K562 (cell line): ENCODE data around the gene SDK1. TPM values are rescaled to one million over a fixed set of nuclear protein-coding genes. Genes with fewer than 3 reads are reported as not detected.

Experiments
- ATAC-seq: fragments of 200-7000 bp; cut with Tn5 transposase; 3 replicates; pipeline ENCODE4 v1.9.1; 2020; ENCODE audit warnings: moderate library complexity
- BruUV-seq: library from RNA; stranded (reverse); fragments of 400-500 nt; replicated peaks from 2 replicates; lab custom pipeline; 2021; lab: Mats Ljungman, UMichigan
- CTCF ChIA-PET: fragments of 300-600 bp; formaldehyde crosslinking; extraction: SDS; loops from one replicate; lab custom pipeline; 2021; ENCODE audit warnings: low intra/inter-chr PET ratio; lab: Yijun Ruan, JAX
- POLR2A ChIA-PET: fragments of 300-600, 350-650 bp; sonication (Branson Sonifier 250); formaldehyde crosslinking; extraction: SDS; loops from one replicate; lab custom pipeline; 2021; ENCODE audit warnings: antibody characterized with exemption, inconsistent platforms; lab: Yijun Ruan, JAX
- DNase-seq, 4 experiments: peaks; one replicate each; pipeline versions ENCODE4 v3.0.0 to v3.0.0-alpha.2; 2011 to 2018; ENCODE audit warnings: low spot score in 3 of 4, mixed read lengths in 3 of 4; ENCODE audit errors: extremely low read depth in 1 of 4
- FAIRE-seq: peaks from 2 replicates; lab custom pipeline; 2011; peaks lifted over from hg19 to GRCh38; lab: Jason Lieb, UNC
- H2AFZ ChIP-seq: 2 replicates; pipeline ENCODE4 v1.6.0; 2011; ENCODE audit warnings: low read depth, low read length, control low read depth, inconsistent platforms
- H3K27ac ChIP-seq: fragments of 200-600 bp; 3 replicates; pipeline ENCODE4 v1.8.0; 2011; ENCODE audit warnings: low read depth, mild to moderate bottlenecking, control low read depth, inconsistent platforms, low read length, moderate library complexity, mixed read lengths; ENCODE audit errors: extremely low read depth
- H3K27me3 ChIP-seq, 2 experiments: fragments of 300-600 bp in 1 of 2; 2 replicates in 1 of 2; 3 replicates in 1 of 2; pipeline versions ENCODE4 v1.6.0 to v1.8.0; 2011; ENCODE audit warnings: inconsistent platforms in 2 of 2, low read length in 2 of 2, mild to moderate bottlenecking in 1 of 2, mixed read lengths in 1 of 2, moderate library complexity in 1 of 2; ENCODE audit not compliant: control insufficient read depth in 2 of 2, insufficient read depth in 2 of 2
- H3K36me3 ChIP-seq: fragments of 300-600 bp; 3 replicates; pipeline ENCODE4 v1.8.0; 2011; ENCODE audit warnings: mild to moderate bottlenecking, low read length, inconsistent platforms; ENCODE audit not compliant: control insufficient read depth, insufficient read depth
- H3K4me1 ChIP-seq, 2 experiments: fragments of 200-600 bp in 1 of 2; replicated peaks in 1 of 2; 2 replicates in 1 of 2; 3 replicates in 1 of 2; pipeline versions ENCODE4 v1.5.1 to v1.8.0; 2011; ENCODE audit warnings: inconsistent platforms in 2 of 2, low read length in 2 of 2, mild to moderate bottlenecking in 1 of 2, mixed read lengths in 1 of 2, moderate library complexity in 1 of 2; ENCODE audit not compliant: control insufficient read depth in 2 of 2, insufficient read depth in 2 of 2
- H3K4me2 ChIP-seq: 2 replicates; pipeline ENCODE4 v1.6.1; 2011; ENCODE audit warnings: low read length, control low read depth, inconsistent platforms, mixed read lengths; ENCODE audit not compliant: insufficient read depth
- H3K4me3 ChIP-seq: fragments of 200-600 bp; sonication (generic), shearing (Covaris generic); 2 replicates; pipeline ENCODE4 v1.5.1; 2016; ENCODE audit warnings: control low read depth, inconsistent platforms
- H3K79me2 ChIP-seq: fragments of 200-600 bp; 3 replicates; pipeline ENCODE4 v1.8.0; 2011; ENCODE audit warnings: low read length, inconsistent platforms; ENCODE audit not compliant: control insufficient read depth, insufficient read depth
- H3K9ac ChIP-seq, 2 experiments: 2 replicates each; pipeline versions ENCODE4 v1.6.0 to v1.6.1; 2011; ENCODE audit warnings: low read depth in 2 of 2, low read length in 2 of 2, control low read depth in 1 of 2, inconsistent platforms in 1 of 2, mild to moderate bottlenecking in 1 of 2, mixed read lengths in 1 of 2; ENCODE audit not compliant: insufficient read depth in 1 of 2
- H3K9me1 ChIP-seq: one replicate; pipeline ENCODE4 v1.6.0; 2011; ENCODE audit warnings: inconsistent platforms, mild to moderate bottlenecking, low read length, moderate library complexity; ENCODE audit not compliant: control insufficient read depth, insufficient read depth
- H3K9me3 ChIP-seq: replicated peaks from 2 replicates; pipeline ENCODE4 v1.5.1; 2011; ENCODE audit warnings: low read depth, low read length, inconsistent platforms; ENCODE audit not compliant: control insufficient read depth, insufficient read depth
- H4K20me1 ChIP-seq: replicated peaks from 2 replicates; pipeline ENCODE4 v1.6.1; 2011; ENCODE audit warnings: low read length, inconsistent platforms, mixed read lengths; ENCODE audit not compliant: control insufficient read depth, insufficient read depth
- CBX3 ChIP-seq, 2 experiments: IDR thresholded peaks; 1 replicate in 1 of 2; 2 replicates in 1 of 2; pipeline ENCODE4 v1.6.1; 2012; ENCODE audit warnings: inconsistent platforms in 2 of 2, low read length in 2 of 2, borderline replicate concordance in 1 of 2, control low read depth in 1 of 2
- POU5F1 ChIP-seq: fragments of 150-350 bp; IDR thresholded peaks from 2 replicates; pipeline ENCODE4 v1.6.1; 2014; ENCODE audit warnings: borderline replicate concordance, low read length, low read depth, mild to moderate bottlenecking; ENCODE audit not compliant: partially characterized antibody
- SLC30A9 ChIP-seq: fragments of 250-450 bp; sonication (Bioruptor Pico); IDR thresholded peaks from 2 replicates; pipeline ENCODE4 v1.8.0; 2022; ENCODE audit warnings: mild to moderate bottlenecking, moderate library complexity
- SRSF7 ChIP-seq: fragments of 200-400 bp; formaldehyde crosslinking; optimal IDR thresholded peaks from 2 replicates; pipeline ENCODE3; 2017; ENCODE audit warnings: mild to moderate bottlenecking, low read depth, low read length
- ZNF592 ChIP-seq: fragments of 450-650 bp; IDR thresholded peaks from 2 replicates; pipeline ENCODE4 v1.6.1; 2017; ENCODE audit warnings: antibody characterized with exemption, mild to moderate bottlenecking
- WGBS: fragments of 100-300 bp; shearing (Covaris generic); methylation state at CpG from one replicate; pipeline ENCODE4 v1.1.6; 2016; ENCODE audit warnings: low coverage, mixed read lengths; ENCODE audit not compliant: insufficient coverage; ENCODE audit errors: missing lambda C conversion rate; 5-methylcytosine and 5-hydroxymethylcytosine counted together
- in situ Hi-C: fragments of 300-500 bp; cut with MboI; formaldehyde crosslinking; loops from 4 replicates; pipeline ENCODE4 v1.15.0; 2018; ENCODE audit warnings: inconsistent platforms, mixed read lengths
- intact Hi-C: fragments of 100-400 bp; cut with micrococcal nuclease; formaldehyde crosslinking; loops from 2 replicates; pipeline ENCODE4 v1.14.2; 2022
- polyA plus RNA-seq, 8 experiments: library from polyadenylated mRNA; depleted of rRNA in 4 of 8; stranded (reverse) in 5 of 8; unstranded in 3 of 8; fragments of >200 nt; fragmentation: Nextera tagmentation in 2 of 8; fragmentation: Illumina TruSeq in 1 of 8; extraction: Ambion mirVana in 2 of 8; extraction: Trizol in 1 of 8; gene quantifications; 2 replicates each; pipeline versions ENCODE4 v1.2.1 to v1.2.3, GENCODE V29; 2011 to 2014; ENCODE audit warnings: inconsistent platforms in 1 of 8, missing spikeins in 1 of 8
- total RNA-seq, 7 experiments: library from RNA; depleted of rRNA in 6 of 7; stranded (reverse); fragments of >200 nt in 6 of 7; fragmentation: Illumina TruSeq in 2 of 7; extraction: Trizol in 2 of 7; gene quantifications; 2 replicates each; pipeline versions ENCODE4 v1.2.1 to v1.2.3, GENCODE V29; 2011 to 2021; ENCODE audit warnings: low replicate concordance in 1 of 7

The SDK1 gene
- total and polyA plus RNA-seq, 9 of the 15 experiments (the other 6 are each of a cell fraction or from before 2014, with no cell fraction given), result 0.16 TPM; not detected in 8

GRCh38 chr7:3942276-3942675 lies 641.2 kb downstream of the SDK1 start:
- CTCF ChIA-PET, result no interaction called here

More at GRCh38 chr7:3942276-3942675, 641.2 kb downstream of the SDK1 start:
- H3K9ac ChIP-seq, result no peak overlapping the region
- in situ Hi-C loops, result no loop called here
- H3K27me3 ChIP-seq, result peaks cover 7 to 31% of the 10 kb centered on the region in 2 experiments; a peak in 3 of 5 replicates
- no peak overlapping the region for H2AFZ ChIP-seq
- TF ChIP-seq SLC30A9 (CRISPR knock-in tag), result no peak
- TF ChIP-seq POU5F1, result no peak
- TF ChIP-seq ZNF592, result no peak
- no peak for TF ChIP-seq CBX3 (IDR thresholded peaks at IDR 0.05; ENCODE audit: borderline replicate concordance in 1 of 2, low read length in 2 of 2)
- TF ChIP-seq SRSF7, result no peak
- H3K36me3 ChIP-seq, result no peaks in the 10 kb centered on the region
- H3K27ac ChIP-seq, result no peak overlapping the region
- DNase-seq (no peak), FAIRE-seq (no peak), ATAC-seq (no peak)
- WGBS, result 3% methylated on average over 4 of the region's 4 CpGs
- POLR2A ChIA-PET, result interaction anchor here (0.6 to 1.4 kb wide), 2 partner anchors 11 to 16 kb away, joined by 3 read pairs; no protein-coding TSS in a partner anchor
- no peak overlapping the region for H3K4me2 ChIP-seq
- no TSS peak for BruUV-seq
- no peak overlapping the region for H3K4me3 ChIP-seq
- no peaks in the 10 kb centered on the region for H3K79me2 ChIP-seq
- H3K9me1 ChIP-seq, result no peaks in the 10 kb centered on the region
- H4K20me1 ChIP-seq, result no peaks in the 10 kb centered on the region; the same call in 1 of the 2 replicates
- no peaks in the 10 kb centered on the region for H3K9me3 ChIP-seq
- intact Hi-C loops, result no loop called here
- H3K4me1 ChIP-seq, result no peaks in the 10 kb centered on the region; a peak in 1 of 5 replicates
